Activated naive CD4-positive, alpha-beta T cell (primary cell): Measurements from ENCODE around the gene TFB2M.

Source experiments
- DNase-seq, 4 experiments: peaks; one replicate each; lab custom pipeline; 2025; lab: John Stamatoyannopoulos, UW

The TFB2M gene

DNA sequence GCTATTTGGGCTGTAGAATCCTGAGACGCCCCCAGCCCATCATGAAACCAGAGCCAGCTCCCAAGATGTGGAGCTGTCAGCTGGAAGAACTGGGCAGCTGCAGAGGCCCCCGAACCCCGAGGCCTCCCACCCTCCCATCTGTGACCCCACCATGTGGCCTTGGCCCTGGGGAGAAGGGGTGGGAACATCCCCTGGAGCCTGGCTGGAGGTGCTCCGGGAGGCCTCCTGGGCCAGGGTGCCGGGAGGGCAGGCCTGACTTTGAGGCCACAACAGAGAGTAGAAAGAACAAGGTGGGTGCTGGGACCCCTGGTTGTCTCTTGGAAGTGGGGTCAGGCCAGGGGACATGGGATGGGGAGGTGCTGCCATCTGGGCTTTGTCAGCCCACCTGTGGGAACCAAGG lies 53.0 kb downstream of the TFB2M start:
- no peak for DNase-seq

DNA sequence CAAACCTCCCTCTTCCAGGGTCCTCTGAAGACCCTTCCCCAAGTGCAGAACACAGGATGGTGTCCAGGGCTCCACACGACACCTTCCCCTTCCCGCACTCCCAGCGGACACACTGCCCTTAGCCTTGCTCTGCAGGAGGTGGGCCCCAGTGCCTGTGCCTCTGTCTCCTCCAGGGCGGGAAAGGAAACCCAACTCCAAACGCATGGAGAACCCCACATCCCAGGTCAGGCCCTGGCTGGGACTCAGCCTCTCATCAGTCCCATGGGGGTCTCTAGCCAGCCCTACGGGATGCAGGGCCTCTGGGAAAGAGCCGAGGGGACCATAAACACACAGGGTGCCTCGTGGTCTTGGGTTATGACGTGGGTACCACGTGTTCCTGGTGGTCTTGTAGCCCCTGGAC lies 53.4 kb downstream of the TFB2M start:
- DNase-seq = no peak

DNA sequence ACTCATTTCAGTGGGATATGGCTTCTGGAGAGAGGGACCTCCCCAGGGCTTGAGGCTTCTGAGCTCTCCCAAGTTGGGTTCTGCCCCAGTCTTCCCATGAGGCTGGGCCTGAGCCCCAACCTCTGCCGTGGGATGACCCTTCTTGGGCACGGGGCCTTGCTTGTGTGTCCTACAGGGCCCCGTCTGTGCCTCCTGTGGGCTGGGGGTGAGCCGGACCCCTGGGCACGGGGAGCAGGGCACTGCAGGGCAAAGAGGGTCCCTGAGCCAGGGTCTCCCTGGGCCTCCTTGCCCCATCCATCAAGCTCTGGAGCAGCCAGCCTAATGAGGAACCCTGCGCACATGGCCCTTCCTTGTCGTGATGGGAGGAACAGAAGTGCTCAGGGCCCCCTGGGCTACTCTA lies 53.8 kb downstream of the TFB2M start:
- DNase-seq = no peak

DNA sequence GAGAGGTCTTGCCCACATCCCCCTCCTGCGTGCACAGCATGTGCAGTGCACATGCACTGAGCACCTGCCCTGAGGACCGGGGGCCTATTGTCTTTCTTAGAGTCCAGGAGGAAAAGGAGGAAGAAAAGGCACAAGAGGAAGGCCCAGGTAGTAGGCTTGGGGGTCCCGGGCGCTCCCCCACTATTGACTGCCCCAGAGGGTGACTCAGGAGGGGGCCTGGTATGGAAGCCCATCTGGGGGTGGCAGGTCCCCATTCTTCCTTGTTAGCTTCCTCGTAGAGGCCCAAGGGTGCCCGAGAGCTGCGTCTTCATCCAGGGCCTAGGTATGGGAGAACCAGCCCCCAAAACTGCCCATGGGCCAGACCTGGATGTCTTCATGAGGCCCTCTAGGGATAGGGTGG lies 54.9 kb downstream of the TFB2M start:
- DNase-seq = no peak

DNA sequence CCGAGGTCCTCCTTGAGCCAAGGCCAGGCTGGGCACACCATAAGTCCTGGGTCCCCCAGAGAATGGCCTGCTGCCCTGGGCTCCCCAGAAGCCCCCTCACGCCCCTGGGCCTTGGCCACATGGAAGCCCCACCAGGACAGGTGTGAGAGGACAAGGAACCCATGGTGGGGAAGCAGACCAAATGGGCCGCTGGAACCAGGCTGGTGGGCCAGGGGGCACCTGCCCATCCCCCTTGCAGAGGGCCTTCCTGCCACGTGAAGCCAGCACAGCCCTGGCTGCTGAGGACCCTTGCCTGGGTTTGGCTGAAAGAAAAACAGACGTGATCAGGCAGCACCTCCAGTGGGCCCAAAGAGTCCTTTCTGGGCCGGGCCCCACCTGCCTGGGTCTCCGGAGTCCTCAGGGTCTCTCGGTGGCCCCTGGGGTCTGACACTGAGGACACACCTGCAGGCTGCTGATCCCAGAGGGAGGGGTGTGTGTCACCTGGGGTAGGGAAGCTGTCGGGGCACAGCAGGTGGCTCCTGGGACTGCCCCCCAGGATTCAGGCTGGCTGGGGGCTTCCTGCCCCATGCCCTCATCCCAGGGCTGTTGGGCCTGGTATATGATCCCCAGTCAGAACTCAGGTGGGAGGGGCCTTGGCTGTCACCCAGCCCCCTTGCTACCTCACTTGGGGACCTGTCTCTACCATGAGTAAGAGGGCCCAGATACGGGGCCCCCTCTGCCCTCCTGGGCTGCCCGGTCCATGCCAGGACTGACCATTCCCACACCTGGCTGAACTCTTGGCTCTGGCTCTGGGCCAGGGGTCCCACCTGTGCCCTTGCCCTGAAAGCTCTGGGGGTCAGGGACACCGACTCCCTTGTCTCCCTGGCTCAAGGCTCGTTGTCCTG lies 55.7 kb downstream of the TFB2M start:
- DNase-seq = no peak

DNA sequence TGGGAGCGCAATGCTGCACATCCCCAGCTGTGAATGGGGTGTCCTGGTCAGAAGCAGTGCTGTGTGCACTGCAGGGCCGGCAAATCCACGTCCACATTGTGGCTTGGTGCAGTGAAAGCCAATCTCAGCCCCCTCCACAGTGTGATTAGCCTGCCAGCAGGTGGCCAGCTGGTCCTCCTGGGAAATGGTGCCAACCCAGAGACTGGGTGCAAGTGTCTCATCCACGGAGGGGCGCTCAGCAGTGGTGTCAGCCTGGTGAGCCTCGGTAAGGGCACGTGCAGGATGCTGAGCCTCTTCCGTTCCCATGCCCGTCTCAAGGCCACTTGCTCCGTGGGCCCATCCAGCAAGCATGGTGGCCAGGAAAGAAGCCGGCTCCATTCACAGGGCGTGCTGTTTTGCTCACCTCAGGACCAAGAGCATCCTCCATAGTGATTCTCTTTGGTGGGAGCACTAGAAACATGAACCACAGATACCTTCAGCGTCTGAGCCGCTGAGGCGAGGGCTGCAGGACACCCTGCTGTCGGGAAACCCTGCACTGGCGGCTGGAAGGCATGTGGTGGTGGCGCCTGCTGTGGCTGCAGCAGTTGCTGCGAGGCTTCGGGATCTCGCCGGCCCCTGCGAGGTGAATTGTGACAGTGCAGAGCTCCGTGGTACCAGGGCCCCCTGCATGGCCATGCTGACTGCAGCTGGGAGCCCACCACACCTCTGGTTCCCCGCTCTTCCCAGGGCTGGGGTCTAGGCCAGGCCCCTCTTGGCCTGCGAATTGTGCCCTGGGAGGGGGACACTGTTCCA lies 57.0 kb downstream of the TFB2M start:
- no peak for DNase-seq

DNA sequence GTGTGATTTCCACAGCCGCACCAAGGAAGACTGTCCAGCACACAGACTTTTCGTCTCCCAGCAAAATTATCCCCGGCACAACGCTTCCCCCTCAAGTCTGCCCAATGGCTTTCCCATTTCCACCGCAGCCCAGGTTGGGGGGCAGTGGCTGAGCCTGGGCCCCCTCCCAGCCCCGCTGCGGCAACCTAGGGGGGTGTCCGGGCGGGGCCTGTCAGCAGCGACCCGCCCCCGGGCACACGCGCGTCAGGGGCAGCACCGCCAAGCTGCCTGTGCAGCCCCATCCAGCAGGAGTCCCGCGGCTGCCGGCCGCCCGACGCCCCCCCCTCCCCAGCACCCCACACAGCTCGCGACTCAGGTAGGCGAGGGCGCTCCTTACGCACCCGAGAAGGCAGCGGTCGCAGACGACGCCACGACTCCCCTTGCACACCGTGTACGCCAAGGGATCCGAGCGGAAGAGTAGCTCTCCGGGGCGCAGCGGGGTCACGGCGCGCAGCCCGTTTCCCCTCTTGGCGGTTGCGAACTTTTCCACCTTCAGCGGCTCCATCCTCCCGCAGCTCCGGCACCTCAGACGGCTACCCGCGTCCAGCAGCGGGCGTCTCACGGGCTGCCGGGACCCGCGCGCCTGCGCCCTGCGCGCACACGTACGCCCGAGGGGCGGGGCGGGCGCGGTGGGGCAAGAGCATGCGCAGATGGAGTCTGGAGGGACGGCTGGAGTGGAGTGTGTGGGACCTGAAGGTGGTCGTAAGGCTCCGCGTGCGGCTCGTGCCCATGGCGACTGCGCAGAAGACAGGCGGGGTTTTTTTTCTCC lies 59.2 kb downstream of the TFB2M start, which contains the start of gene SMYD3:
TSS of gene SMYD3 (minus strand) at position 606 of the 808 bp plus-strand sequence.
- peak; percentile 50 to 76 (median 58) for DNase-seq

DNA sequence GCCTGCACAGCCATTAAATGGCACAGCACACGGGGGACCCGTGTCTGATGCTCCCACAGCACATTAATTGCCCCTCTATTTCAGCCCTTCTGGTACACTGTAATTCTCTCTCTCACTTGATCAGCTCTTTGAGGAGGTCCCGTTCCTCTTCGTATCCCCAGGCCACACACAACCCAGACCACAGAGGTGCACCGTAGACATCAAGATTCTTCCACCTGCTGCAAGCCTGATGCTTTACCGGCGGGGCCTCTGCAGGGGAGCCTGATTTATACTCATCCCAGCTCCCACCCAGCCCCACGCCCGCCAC lies 59.7 kb downstream of the TFB2M start:
- no peak for DNase-seq

DNA sequence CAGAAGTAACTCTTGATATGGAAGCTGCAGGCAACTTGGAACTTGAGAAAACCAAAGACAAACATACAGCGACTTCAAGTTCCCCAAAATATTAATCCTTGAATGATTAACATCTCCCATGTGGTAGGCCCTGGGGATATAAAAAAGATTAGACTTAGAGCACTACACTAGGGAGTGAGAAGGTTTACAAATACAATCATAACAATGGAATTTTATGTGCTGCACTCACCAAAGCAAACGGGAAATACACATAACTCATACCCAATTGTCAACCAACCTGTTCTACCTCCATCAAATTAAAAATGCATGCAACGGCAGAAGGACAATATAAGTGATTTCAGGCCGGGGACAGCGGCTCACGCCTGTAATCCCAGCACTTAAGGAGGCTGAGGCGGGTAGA lies 62.7 kb downstream of the TFB2M start:
- no peak for DNase-seq

DNA sequence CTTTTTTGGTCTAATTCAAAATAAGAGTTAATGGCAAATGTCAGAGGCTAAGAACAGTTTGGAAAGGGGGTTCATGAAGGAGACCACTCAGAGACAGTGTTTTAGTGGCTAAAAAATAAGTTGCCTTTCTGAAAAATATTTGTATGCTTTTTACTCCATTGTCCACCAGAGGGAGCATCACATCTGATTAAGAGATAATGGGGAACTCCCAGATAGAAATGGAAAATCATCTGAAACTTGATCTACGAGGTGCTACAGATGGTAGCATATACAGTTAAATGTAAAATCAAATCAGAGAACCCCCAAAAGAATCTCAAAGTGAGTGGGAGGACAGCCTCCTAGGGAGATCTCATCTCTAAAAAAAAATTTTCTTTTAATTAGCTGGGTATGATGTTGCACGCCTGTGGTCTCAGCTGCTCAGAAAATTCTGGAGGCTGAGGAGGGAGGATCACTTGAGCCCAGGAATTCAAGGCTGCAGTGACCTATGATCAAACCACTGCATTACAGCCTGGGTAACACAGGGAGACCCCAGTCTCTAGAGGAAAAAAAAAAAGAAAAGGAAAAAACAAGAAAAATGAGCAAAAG lies 68.6 kb downstream of the TFB2M start:
- DNase-seq = no peak

DNA sequence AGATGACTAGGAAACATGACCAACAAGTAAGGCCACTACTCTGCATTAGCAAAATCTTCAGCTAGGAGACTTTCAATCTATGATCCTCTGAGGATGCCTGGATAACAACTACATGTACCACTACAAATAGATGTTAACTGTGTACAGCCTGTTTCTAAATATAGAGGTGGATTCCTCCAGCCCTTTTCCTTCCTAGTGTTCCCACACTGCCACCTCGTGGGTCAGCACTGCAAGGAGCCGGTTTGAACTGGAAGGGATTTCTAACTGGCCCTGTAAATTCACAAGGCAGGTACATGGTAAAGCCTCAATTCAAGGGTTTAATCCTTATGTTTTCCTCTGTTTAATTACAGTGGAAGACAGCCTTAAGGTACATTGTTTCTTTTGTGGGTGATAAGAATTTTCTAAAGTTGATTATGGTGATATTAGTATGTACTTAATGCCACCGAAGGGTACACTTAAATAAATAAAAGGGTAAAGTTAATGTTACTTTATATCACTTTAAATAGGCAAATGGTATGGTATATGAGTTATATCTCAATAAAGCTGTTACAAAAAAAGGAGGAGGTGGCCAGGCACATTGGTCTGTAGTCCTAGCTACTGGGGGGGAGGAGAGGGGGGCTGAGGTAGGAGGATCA lies 73.3 kb downstream of the TFB2M start:
- peak in 1 of 4 experiments; percentile 12 for DNase-seq

DNA sequence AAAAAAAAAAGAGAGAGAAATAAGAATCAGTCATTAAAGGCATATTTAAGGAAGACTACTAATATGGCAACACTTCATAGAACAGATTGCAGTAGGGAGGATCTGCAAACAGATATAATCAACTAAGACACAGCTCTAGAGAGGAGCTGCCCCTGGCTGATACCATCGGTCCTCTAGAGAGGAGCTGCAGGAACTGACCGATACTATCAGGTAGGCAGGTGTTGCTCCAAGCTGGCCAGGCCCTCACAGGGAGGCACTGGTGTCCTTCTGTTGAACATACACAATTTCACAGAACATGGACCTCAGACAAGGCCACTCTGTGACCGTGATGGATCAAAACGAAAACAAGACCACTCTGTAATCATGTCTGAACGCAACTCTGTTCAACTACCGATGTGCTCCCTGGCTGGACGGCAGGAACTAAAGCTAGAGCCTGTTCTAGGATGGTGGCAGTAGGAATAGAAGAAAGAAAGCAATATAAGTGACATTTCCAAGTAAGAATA lies 74.5 kb downstream of the TFB2M start:
- no peak for DNase-seq
